Middle frontal gyrus (tissue), 1 donor: ENCODE data around the gene RAP1GAP2.
A peak's percentile ranks its signal among the peaks of the same experiment; 100 is the strongest.
"Not testable (repeated sequence)": the region's sequence is repeated elsewhere in the genome, so short reads cannot be mapped to it uniquely, and the experiment has no call there.

Source experiments
- DNase-seq: peaks from one replicate; pipeline ENCODE4 v3.0.0-alpha.2; 2015; ENCODE audit warnings: low spot score; ENCODE audit errors: extremely low spot score

The RAP1GAP2 gene

DNA sequence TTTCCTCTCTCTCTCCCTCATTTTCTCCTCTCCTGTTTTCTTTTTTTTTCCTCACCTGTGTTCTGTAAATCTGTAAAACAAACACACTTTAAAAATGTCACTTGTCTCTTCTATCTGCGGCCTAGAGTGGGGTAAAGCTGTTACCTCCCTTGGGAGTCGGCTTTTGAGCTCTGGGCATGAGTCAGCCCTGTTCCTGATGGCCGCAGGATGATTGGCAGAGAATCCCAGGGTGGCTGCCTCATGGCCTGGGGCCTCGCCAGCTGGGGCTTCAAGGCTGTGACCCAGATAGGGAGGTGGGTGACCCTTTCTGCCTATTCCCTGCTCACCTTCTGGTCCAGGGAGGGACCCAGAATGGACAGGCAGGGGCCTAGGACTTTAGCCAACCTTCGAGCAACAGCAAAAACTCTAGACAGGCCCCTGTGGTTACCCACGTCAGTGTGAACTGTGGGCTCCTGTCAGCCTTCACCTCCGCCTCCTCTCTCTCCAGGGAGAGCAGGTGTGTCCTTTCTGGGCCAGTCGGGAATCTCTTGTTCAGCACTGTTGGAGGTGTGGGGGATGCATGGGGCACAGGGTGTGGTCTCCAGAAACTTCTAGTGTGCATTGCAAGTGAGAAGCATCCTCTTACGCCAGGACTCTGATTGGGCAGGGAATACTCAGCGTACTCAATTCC, 87.4 kb downstream of the RAP1GAP2 start:
- no peak for DNase-seq

GRCh38 chr17:2885733-2886132, 89.5 kb downstream of the RAP1GAP2 start:
- DNase-seq, result no peak

GRCh38 chr17:2888326-2888725, 92.1 kb downstream of the RAP1GAP2 start:
- no peak for DNase-seq

GRCh38 chr17:2889256-2889655, 93.0 kb downstream of the RAP1GAP2 start:
- no peak for DNase-seq

GRCh38 chr17:2890778-2891177, 94.5 kb downstream of the RAP1GAP2 start:
- not testable (repeated sequence) for DNase-seq

GRCh38 chr17:2892305-2892971, 96.2 kb downstream of the RAP1GAP2 start:
- DNase-seq, result no peak

GRCh38 chr17:2893422-2893914, 97.2 kb downstream of the RAP1GAP2 start:
- DNase-seq, result no peak

DNA sequence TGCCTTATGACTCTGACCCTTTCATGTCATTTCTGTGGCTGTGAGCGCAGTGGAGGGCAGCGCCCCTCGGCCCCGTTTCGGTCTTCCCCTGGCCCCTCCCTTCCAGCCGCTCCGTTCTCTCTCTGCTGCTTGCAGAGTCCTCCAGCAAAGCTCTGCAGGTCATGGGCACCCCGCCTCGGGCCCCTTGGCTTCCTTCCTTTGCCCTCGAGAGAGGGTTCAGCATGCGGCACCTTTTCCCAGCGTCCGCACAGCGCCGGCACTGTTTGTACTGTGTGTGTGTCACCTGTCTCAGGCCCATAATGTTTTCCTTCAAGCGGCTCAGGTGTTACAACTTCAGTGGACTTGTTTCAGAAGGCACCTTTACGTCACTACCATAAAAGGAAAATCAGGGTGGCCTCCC, 98.5 kb downstream of the RAP1GAP2 start:
- no peak for DNase-seq

GRCh38 chr17:2897605-2898004, 101.4 kb downstream of the RAP1GAP2 start:
- no peak for DNase-seq

DNA sequence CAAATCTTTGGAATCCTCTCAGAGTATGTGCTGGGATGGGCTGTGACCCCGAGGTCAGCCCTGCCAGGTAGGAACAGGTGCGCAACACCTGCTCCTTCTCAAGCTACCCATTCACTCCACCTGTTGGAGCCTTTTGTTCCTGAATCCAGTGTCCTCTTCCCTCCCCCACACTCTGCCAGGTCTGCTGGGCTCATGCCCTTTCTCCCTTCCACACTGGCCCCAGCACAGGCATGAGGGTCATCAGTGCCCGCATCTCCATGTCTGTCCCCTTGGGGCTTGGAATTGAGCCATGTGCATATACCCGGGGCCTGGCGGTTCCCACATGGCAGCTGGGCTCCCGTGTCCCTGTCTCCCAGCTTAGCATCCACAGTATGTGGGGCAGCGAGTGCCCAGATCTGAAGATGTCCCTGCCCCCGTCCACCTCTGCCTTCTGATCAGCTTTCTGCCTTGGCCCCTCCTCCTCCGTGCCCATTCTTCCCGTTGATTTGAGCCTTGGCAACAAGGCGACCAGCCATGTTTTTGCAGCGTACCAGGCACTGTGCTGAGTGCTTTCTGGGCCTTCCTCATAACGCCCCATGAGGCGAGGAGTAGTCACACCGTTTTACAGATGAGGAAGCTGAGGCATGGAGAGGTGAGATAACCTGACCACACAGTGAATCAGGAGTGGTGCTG, 102.2 kb downstream of the RAP1GAP2 start:
- no peak for DNase-seq

- no peak for DNase-seq
These were observed 103.7 kb downstream of the RAP1GAP2 start for GRCh38 chr17:2899906-2900305.

DNA sequence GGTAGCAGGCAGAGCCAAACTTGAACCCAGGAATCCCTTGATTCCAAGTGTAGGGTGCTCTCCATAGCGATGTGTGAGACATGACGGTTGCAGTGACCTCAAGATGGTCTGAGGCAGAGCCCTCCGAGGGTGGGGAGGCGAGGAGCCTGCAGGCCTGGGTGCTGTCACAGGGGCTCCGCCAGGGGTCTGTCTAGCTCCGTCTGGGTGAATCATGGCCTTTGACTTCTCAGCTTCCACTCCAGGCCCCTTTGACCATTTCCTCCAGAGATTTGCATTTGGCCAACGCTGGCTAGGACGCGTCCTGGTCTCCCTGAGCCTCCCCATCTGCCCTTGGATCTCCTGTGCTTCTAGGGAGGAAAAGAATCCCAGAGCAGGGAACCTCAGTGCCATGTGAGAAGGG, 104.6 kb downstream of the RAP1GAP2 start:
- no peak for DNase-seq

DNA sequence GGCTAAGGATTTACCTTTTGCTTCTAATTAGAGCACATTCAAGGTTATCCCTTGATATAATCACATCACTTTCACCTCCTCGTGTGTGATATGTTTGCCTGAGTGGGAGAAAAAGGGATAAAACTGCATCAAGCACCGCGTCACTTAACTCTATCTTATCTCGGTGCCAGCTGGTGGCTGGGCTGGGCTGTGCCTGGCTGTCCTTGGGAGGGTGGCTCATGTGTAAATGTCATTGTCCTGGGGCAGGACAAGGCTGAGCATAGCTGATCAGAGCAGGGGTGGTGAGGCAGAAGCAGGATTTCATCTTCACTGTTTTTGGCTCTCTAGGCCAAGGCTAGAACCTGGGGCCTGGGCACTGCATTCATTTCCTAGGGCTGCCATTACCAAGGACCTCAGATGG, 105.3 kb downstream of the RAP1GAP2 start:
- DNase-seq, result no peak

DNA sequence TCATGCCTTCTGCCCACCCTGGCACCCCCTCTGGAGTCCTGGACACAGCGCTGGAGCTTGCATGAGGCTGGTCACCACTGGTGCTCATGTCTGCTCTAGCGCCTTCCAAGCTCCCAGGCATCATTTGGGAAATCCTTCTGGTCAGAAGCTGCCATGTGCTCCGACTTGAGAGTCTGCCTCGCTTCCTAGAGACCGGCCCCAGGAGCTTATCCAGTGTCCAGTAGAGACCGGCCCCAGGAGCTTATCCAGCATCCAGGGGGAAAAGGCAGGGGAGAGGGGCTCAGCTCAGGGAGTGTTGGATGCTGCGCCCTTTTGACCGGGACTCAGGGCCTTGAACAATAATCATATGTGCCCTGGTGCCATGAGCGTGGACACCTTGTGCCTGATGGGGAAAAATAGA, 106.3 kb downstream of the RAP1GAP2 start:
- DNase-seq, result no peak

- DNase-seq, result no peak
These were observed 107.1 kb downstream of the RAP1GAP2 start for GRCh38 chr17:2903193-2903974.

- DNase-seq, result peak; percentile 33
These were observed 107.9 kb downstream of the RAP1GAP2 start for GRCh38 chr17:2904135-2904534.

- DNase-seq, result no peak
These were observed 109.0 kb downstream of the RAP1GAP2 start for GRCh38 chr17:2905269-2905668.

- DNase-seq, result no peak
These were observed 109.7 kb downstream of the RAP1GAP2 start for GRCh38 chr17:2905696-2906501.

GRCh38 chr17:2906901-2907300, 110.7 kb downstream of the RAP1GAP2 start:
- no peak for DNase-seq

DNA sequence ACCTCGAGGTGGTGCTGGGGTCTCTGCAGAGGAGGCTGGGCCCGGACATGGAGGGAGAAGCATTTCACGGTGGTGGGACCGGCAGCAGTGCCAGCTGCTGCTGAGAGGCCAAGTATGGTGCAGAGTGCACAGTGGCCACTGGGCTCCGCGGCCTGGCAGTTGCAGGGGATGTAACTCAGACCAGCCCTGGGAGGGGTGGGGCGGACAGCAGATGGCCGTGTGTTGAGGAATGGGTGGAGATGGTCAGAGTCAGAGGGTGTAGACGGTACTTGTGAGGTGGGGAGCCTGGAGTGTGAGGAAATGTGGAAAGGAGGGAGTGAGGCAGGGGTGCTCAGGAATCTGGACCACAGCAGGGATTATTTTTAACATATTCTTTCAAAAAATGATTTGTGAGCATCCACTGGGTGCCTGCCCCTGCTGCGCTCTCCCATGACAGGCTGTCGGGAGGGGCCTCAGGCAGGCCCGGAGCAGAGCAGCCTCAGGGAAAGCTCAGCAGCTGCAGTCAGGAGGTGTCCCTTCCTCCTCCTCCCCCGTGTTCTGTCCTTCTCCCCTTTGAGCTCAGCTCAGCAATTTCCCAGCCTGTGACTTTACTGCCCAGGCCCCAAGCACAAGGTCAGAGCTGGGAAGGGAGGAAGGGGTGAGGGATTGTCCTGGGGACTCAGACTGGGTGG, 113.1 kb downstream of the RAP1GAP2 start:
- no peak for DNase-seq
